SK-N-SH treated with all-trans-retinoic acid at 6 μM for 48 hours (cell line): ENCODE data around the gene HLF.

ENCODE experiments used
- ARNTL ChIP-seq: fragments of 450-650 bp; formaldehyde crosslinking; IDR thresholded peaks from 2 replicates; pipeline ENCODE4 v1.5.0; 2020; ENCODE audit warnings: low read depth, mild to moderate bottlenecking, moderate library complexity, borderline replicate concordance
- BACH2 ChIP-seq: fragments of 250-450 bp; sonication (Bioruptor Pico); IDR thresholded peaks from 2 replicates; pipeline ENCODE4 v1.9.0; 2021; ENCODE audit warnings: mild to moderate bottlenecking, borderline replicate concordance
- ESRRG ChIP-seq: fragments of 250-450 bp; sonication (Bioruptor Pico); IDR thresholded peaks from 2 replicates; pipeline ENCODE4 v1.6.1; 2021; ENCODE audit warnings: mild to moderate bottlenecking
- RARB ChIP-seq: fragments of 250-450 bp; sonication (Bioruptor Pico); IDR thresholded peaks from 2 replicates; pipeline ENCODE4 v1.8.0; 2021; ENCODE audit warnings: mild to moderate bottlenecking, moderate library complexity
- SNAI2 ChIP-seq: fragments of 250-450 bp; sonication (Bioruptor Pico); IDR thresholded peaks from 2 replicates; pipeline ENCODE4 v1.5.0; 2020; ENCODE audit warnings: mild to moderate bottlenecking, moderate library complexity
- TCF4 ChIP-seq: fragments of 250-450 bp; sonication (Bioruptor Pico); IDR thresholded peaks from 2 replicates; pipeline ENCODE4 v1.8.0; 2021; ENCODE audit warnings: mild to moderate bottlenecking, moderate library complexity, borderline replicate concordance
- TOX ChIP-seq: fragments of 250-450 bp; sonication (Bioruptor Pico); IDR thresholded peaks from 2 replicates; pipeline ENCODE4 v1.8.0; 2021; ENCODE audit warnings: mild to moderate bottlenecking, moderate library complexity, borderline replicate concordance
- ZC3H10 ChIP-seq: fragments of 250-450 bp; sonication (Bioruptor Pico); IDR thresholded peaks from 2 replicates; pipeline ENCODE4 v1.5.1; 2021; ENCODE audit warnings: mild to moderate bottlenecking, moderate library complexity
- ZFP30 ChIP-seq: fragments of 450-650 bp; formaldehyde crosslinking; IDR thresholded peaks from 2 replicates; pipeline ENCODE4 v1.5.0; 2022; ENCODE audit warnings: mild to moderate bottlenecking, moderate library complexity
- ZNF70 ChIP-seq: fragments of 450-650 bp; formaldehyde crosslinking; IDR thresholded peaks from 2 replicates; pipeline ENCODE4 v1.5.0; 2020; ENCODE audit warnings: mild to moderate bottlenecking, moderate library complexity
- TF ChIP-seq, protein P1 (sequence below): fragments of 250-450 bp; sonication (Bioruptor Pico); IDR thresholded peaks from 2 replicates; pipeline ENCODE4 v1.5.1; 2021; ENCODE audit warnings: mild to moderate bottlenecking, moderate library complexity

DNA sequence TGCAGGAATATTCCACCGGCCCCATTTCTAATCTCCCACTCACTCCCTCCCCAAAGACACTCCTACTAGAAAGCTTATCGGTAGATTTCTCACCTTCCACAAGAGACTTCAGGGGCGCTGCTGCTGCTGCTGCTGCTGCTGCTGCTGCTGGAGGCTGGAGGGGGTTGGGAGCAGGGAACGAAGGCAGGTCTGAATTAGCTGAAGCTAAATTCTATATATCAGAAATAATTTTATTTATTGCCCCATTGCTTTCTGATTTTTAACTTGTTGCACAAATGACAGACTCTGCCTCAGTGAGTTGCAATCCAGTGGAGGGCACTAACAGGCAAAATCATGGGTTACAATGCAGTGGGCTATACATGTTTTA is 25.8 kb upstream of the HLF start:
- TF ChIP-seq ZC3H10 (CRISPR knock-in tag) (no peak), TOX (CRISPR knock-in tag) (no peak), ARNTL (no peak), SNAI2 (CRISPR knock-in tag) (no peak), RARB (no peak), TCF4 (no peak), ZFP30 (CRISPR knock-in tag) (no peak), BACH2 (CRISPR knock-in tag) (no peak), ZNF70 (CRISPR knock-in tag) (no peak), ESRRG (CRISPR knock-in tag) (no peak)
- TF ChIP-seq, protein P1, sequence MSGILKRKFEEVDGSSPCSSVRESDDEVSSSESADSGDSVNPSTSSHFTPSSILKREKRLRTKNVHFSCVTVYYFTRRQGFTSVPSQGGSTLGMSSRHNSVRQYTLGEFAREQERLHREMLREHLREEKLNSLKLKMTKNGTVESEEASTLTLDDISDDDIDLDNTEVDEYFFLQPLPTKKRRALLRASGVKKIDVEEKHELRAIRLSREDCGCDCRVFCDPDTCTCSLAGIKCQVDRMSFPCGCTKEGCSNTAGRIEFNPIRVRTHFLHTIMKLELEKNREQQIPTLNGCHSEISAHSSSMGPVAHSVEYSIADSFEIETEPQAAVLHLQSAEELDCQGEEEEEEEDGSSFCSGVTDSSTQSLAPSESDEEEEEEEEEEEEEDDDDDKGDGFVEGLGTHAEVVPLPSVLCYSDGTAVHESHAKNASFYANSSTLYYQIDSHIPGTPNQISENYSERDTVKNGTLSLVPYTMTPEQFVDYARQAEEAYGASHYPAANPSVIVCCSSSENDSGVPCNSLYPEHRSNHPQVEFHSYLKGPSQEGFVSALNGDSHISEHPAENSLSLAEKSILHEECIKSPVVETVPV (CRISPR knock-in tag) = no peak
